GM12891 (cell line): ENCODE data around the gene RAB25.
"Not testable (repeated sequence)": the region's sequence is repeated elsewhere in the genome, so short reads cannot be mapped to it uniquely, and the experiment has no call there.

ENCODE experiments used
- DNase-seq: peaks from one replicate; pipeline ENCODE4 v3.0.0; 2011; ENCODE audit warnings: low spot score; ENCODE audit not compliant: insufficient read length
- FAIRE-seq: peaks from 2 replicates; lab custom pipeline; 2011; peaks lifted over from hg19 to GRCh38; lab: Jason Lieb, UNC
- PAX5 ChIP-seq: IDR thresholded peaks from 2 replicates; pipeline ENCODE4 v1.6.1; 2011; ENCODE audit warnings: low read length, moderate library complexity, mild to moderate bottlenecking; ENCODE audit not compliant: insufficient read depth, severe bottlenecking
- POLR2A ChIP-seq: IDR thresholded peaks from 2 replicates; pipeline ENCODE4 v1.6.1; 2011; ENCODE audit warnings: low read depth, low read length, control low read depth
- POLR2AphosphoS5 ChIP-seq: IDR thresholded peaks from 2 replicates; pipeline ENCODE4 v1.6.1; 2011; ENCODE audit warnings: low read depth, low read length, control low read depth
- POU2F2 ChIP-seq: IDR thresholded peaks from 2 replicates; pipeline ENCODE4 v1.6.1; 2011; ENCODE audit warnings: low read depth, mild to moderate bottlenecking, control low read depth, low read length, moderate library complexity
- SPI1 ChIP-seq: IDR thresholded peaks from 2 replicates; pipeline ENCODE4 v1.6.1; 2011; ENCODE audit warnings: low read depth, low read length, control low read depth
- TAF1 ChIP-seq: IDR thresholded peaks from 2 replicates; pipeline ENCODE4 v1.6.1; 2011; ENCODE audit warnings: low read depth, low read length, control low read depth

The RAB25 gene

GRCh38 chr1:156033011-156033410 lies 27.9 kb upstream of the RAB25 start:
- DNase-seq (no peak), FAIRE-seq (no peak)
- TF ChIP-seq SPI1, result no peak
- no peak for TF ChIP-seq PAX5
- TF ChIP-seq POLR2A, result no peak
- no peak for TF ChIP-seq TAF1
- TF ChIP-seq POLR2AphosphoS5, result no peak
- no peak for TF ChIP-seq POU2F2

DNA sequence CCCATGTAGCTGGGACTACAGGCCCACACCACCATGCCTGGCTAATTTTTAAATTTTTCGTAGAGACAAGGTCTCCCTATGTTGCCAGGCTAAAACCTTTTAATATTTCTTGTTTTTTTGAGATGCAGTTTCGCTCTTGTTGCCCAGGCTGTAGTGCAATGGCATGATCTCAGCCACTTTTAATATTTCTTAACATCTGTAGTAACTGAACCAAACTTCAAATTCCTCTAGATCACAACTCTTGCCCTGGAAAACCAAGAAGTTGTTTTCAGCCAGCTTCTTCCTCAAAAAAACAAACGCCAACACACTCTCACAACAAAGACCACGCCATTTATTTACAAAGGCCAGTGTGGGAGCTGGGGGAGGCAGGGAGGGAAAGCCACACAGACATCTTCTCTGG lies 26.0 kb upstream of the RAB25 start:
- not testable (repeated sequence) for DNase-seq, FAIRE-seq

DNA sequence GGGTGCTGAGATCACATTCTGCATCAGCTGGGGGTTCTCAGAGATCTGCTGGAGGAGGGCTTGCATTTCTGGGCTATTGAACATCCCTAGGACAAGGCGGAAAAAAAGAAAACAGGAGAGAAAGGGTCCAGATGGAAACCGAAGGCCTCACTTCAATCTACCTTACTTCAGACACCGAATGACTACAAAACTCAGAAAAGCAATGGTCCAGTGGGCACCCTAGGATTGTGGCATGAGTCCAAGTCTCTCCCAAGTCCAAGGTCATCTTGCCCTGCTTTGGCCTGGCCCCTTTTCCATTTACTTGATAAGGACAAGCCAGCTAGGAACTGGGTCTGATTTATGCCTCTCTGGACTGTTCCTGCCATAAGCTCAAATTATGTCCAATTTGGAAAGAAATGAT lies 18.1 kb upstream of the RAB25 start:
- FAIRE-seq, result no peak
- TF ChIP-seq TAF1 (no peak), POU2F2 (no peak), POLR2A (no peak), SPI1 (no peak), PAX5 (no peak), POLR2AphosphoS5 (no peak)
- DNase-seq, result no peak

- TF ChIP-seq PAX5, result no peak
- no peak for TF ChIP-seq TAF1
- TF ChIP-seq SPI1, result no peak
- TF ChIP-seq POLR2AphosphoS5, result no peak
- no peak for TF ChIP-seq POU2F2
- no peak for TF ChIP-seq POLR2A
- FAIRE-seq (no peak), DNase-seq (no peak)
These were observed 15.9 kb upstream of the RAB25 start for GRCh38 chr1:156045076-156045475.

DNA sequence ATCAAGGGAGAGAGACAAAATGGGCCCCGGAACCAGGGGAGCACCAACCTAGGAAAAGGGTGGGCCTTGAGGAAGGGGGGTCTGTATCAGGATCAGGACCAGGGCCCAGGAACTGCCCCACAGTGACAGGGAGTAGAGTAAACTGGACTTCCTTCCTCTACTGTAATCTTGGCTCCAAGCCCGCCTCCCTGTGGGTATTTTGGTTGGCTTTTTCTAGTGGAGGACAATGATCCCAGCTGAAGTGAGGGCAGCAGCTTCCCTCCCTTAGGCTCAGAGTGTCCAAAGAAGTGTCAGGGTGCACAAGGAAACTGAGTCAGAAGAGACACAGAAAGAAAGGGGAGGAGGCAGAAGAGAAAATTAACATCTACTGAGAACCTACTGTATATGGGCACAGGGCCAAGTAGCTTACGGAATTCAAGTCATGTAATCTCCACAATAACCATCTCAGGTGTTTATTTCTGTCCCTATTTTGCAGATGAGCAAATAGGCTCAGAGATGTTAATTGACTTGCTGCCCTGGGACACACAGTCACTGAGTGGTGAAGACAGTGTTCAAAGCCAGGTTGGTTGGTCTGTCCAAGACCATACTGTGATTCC lies 12.2 kb upstream of the RAB25 start:
- DNase-seq, result no peak
- FAIRE-seq, result no peak
- TF ChIP-seq POU2F2 (no peak), SPI1 (no peak), POLR2AphosphoS5 (no peak), TAF1 (no peak), PAX5 (no peak), POLR2A (no peak)

DNA sequence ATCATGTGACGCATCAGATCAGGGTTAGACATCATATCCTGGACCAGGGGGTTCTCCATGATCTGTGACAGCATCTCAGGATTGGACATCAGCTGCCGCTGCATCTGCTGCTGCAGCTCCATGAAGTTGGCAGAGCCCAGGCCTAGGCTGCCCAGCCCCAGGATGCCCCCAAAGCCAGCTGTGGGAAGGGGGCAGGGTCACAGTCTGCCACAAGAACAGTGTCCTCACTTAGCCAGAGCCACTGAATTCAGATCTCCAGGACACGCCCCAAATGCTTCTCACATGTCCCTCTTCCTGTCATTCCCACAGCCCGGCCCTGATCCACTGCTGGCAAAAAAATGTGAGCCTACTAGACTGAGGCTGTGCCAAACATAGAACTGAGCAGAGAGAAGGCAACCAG lies 10.6 kb upstream of the RAB25 start:
- DNase-seq, result no peak
- no peak for FAIRE-seq
- TF ChIP-seq POLR2A (no peak), PAX5 (no peak), TAF1 (no peak), POU2F2 (no peak)

DNA sequence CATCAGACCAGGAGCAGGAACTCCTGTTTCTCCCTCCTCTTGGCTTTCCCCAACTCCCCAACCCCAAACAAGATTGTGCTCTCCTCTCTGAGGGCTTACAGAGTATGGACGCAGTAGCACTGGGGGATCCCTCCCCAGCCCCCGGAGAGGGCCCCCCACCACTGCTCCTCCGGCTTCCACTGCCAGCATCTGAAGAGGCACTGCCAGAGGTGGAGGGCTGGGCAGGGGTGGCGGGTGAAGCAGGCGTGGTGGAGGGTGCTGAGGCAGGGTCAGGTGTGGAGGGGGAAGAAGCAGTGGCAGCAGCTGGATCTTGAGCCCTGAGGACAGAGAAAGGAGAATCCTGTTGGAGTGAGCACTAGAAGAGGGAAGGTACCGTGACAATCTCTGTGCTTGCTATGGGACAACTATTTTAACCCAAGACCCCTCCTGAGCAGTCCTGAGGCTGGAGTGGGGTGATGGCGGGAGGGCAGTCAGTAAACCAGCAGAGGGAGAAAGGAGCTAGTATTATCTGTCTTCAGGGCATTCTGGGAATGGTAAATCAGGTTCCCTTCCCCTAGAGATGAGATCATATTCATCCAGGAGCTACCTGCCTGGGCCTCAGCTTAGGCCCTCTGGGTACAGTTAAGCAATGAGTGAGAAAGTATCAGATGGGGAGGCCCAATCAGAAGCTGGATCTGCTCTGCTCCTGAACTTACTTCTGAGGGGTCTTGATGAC lies 9.8 kb upstream of the RAB25 start:
- DNase-seq (no peak), FAIRE-seq (no peak)
- TF ChIP-seq SPI1 (no peak), POU2F2 (no peak), TAF1 (no peak), POLR2AphosphoS5 (no peak), PAX5 (no peak), POLR2A (no peak)

DNA sequence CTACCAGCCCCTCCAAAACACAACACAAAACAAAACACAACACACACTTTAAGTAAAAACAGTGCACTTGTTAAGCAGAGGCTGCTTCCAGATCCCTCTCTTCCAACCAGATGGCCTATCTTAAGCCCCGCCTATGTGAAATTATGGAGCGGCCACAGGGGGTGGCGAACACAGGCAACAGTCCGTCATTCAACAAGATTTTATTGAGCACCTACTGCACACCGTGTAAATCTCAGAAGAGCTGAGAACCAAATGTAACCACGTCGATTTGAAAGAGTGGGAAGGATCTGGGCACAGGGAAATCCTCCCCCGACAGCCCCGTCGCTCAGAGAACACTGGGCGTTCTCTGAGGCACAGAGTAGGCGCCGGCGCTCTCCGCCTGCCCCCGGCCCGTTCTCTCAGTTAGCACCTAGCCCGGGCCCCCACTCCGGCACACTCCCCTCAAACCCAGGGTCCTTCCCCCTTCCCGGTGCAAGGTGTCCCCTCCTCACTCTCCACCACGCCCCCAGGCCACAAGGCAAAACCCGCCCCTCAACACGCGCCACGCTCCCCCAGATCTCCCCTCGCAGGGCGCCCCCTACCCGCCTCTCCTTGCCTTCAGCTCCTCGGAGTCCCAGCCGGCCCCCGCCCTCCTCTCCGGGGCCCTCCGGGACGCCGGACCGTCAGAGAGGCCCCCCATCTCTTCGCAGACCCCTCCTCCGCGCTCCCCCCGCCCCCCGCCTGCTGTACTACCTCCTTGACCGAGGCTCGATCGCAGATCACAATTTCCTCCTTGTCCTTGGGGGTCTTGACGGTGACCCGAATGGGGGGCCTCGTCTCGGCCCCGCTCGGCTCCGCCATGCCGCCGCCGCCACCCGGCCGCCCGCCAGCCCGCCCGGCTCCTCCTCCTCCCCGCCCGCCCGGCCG lies 7.8 kb upstream of the RAB25 start:
- no peak for FAIRE-seq
- TF ChIP-seq SPI1 (no peak), TAF1 (no peak), POU2F2 (no peak), POLR2AphosphoS5 (no peak), POLR2A (no peak), PAX5 (no peak)
- DNase-seq, result peak; percentile 73

DNA sequence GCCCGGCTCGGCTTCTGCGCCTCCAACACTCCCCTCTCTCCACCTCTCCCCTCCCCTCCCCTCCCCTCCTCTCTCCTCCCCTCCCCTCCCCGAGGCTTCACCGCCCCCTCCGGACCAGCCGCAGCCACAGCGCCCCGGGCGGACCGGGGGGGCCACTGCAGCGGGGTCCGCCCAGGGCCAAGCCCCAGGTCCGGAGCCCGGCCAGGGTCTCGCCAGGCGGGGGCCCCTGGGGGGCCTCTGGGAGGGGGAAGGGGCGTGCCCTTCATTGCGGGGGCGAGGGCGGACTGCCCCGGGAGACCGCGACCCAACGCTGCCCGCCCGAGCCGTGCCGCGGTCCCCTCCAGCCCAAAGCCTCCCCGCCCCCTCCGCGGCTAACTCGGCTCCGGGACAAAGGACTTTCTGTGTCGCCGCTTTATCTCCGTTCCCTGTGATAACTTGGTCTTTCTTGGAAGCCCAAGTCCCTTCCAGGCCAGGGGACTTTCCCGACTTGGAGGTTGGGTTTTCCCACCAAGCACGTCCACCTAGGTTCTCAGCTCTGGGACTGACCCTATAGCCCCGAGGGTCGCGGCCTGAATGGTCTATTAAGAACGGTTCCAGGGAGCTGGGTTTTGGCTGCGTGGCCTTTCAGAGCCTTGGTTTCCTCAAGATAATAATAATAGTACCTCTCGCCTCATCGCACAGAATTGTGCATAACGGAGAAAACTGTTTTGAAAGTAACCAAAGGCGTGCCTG lies 7.0 kb upstream of the RAB25 start, which contains the start of gene UBQLN4:
UBQLN4 (minus strand) TSS at position 31 of the 732 bp plus-strand sequence. CDS start 97 bp downstream, outside the sequence.
- no peak for TF ChIP-seq SPI1
- peak; percentile 13; the same call in 1 of the 2 replicates for TF ChIP-seq POLR2AphosphoS5
- TF ChIP-seq TAF1, result no peak
- TF ChIP-seq POLR2A, result no peak
- peak; percentile 92 for DNase-seq
- FAIRE-seq, result no peak
